WTC11 (cell line): Measurements from ENCODE around the gene BCAS3.

Experiments
- CTCF ChIP-seq: fragments of 200-600 bp; IDR thresholded peaks from 2 replicates; pipeline ENCODE4 v1.8.0; 2022; ENCODE audit warnings: antibody characterized with exemption
- JUN ChIP-seq: sonication (generic); formaldehyde crosslinking; IDR thresholded peaks from 2 replicates; pipeline ENCODE4 v1.8.0; 2023; ENCODE audit warnings: mild to moderate bottlenecking, missing genetic modification reagents
- MYBL2 ChIP-seq: sonication (generic); formaldehyde crosslinking; IDR thresholded peaks from 2 replicates; pipeline ENCODE4 v1.8.1; 2023; ENCODE audit warnings: mild to moderate bottlenecking, moderate library complexity, missing genetic modification reagents
- NR3C1 ChIP-seq: sonication (generic); formaldehyde crosslinking; conservative IDR thresholded peaks from 2 replicates; pipeline ENCODE4 v1.8.1; 2023; ENCODE audit warnings: low read depth, mild to moderate bottlenecking, missing genetic modification reagents
- RELA ChIP-seq: sonication (generic); formaldehyde crosslinking; IDR thresholded peaks from 2 replicates; pipeline ENCODE4 v1.8.1; 2022; ENCODE audit warnings: missing genetic modification reagents, mild to moderate bottlenecking, borderline replicate concordance
- SMAD4 ChIP-seq: sonication (generic); formaldehyde crosslinking; IDR thresholded peaks from 2 replicates; pipeline ENCODE4 v1.8.0; 2022; ENCODE audit warnings: mild to moderate bottlenecking, missing genetic modification reagents
- TEAD1 ChIP-seq: sonication (generic); formaldehyde crosslinking; IDR thresholded peaks from 2 replicates; pipeline ENCODE4 v1.8.0; 2022; ENCODE audit warnings: mild to moderate bottlenecking, missing genetic modification reagents
- TF ChIP-seq, protein P1 (sequence below): fragments of 250-450 bp; sonication (Bioruptor Pico); IDR thresholded peaks from 2 replicates; pipeline ENCODE4 v2.1.2; 2022; ENCODE audit warnings: mild to moderate bottlenecking, moderate library complexity

DNA sequence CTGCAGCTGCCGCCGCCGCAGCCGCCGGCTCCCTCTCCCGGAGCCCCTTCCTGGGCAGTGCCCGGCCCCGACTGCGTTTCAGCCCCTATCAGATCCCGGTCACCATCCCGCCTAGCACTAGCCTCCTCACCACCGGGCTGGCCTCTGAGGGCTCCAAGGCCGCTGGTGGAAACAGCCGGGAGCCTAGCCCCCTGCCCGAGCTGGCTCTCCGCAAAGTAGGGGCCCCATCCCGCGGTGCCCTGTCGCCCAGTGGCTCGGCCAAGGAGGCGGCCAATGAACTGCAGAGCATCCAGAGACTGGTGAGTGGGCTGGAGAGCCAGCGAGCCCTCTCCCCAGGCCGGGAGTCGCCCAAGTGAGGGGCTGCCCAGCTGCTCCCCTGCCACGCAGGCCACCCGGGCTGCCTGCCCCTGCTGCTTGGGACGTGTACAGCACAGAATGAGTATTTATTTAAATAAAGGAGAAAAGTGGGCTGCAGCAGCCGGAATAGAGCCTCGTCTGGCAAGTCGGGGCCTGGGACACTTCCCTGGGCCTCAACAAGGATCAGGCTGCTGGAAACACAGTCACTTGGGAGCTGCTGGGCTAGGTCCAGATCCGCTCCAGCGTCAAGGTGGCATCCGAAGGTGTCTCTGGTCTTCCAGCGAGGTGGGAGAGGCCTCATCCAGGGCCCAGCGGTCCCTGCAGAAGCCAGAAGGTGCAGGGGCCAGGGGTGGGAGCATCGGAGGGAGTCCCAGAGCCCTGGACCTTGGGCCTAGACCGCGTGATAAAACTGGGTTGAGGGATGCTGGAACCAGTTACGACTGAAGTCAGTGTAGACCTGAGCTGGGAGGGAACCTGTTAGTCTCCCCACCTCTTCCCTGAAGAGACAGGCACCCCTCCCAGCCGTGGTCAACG lies 730.7 kb downstream of the BCAS3 start:
- TF ChIP-seq CTCF (no peak), NR3C1 (CRISPR knock-in tag) (no peak), RELA (CRISPR knock-in tag) (no peak), TEAD1 (CRISPR knock-in tag) (no peak), JUN (CRISPR knock-in tag) (no peak), SMAD4 (CRISPR knock-in tag) (no peak), MYBL2 (CRISPR knock-in tag) (no peak)
- TF ChIP-seq, protein P1, sequence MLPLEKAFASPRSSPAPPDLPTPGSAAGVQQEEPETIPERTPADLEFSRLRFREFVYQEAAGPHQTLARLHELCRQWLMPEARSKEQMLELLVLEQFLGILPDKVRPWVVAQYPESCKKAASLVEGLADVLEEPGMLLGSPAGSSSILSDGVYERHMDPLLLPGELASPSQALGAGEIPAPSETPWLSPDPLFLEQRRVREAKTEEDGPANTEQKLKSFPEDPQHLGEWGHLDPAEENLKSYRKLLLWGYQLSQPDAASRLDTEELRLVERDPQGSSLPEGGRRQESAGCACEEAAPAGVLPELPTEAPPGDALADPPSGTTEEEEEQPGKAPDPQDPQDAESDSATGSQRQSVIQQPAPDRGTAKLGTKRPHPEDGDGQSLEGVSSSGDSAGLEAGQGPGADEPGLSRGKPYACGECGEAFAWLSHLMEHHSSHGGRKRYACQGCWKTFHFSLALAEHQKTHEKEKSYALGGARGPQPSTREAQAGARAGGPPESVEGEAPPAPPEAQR (CRISPR knock-in tag), result no peak
